Ishikawa (cell line): Measurements from ENCODE around the gene WIPF1.

Experiments used
- CEBPB ChIP-seq: IDR thresholded peaks from 2 replicates; pipeline ENCODE4 v1.6.1; 2012
- CREB1 ChIP-seq: IDR thresholded peaks from 2 replicates; pipeline ENCODE4 v1.6.1; 2012; ENCODE audit warnings: low read depth
- EGR1 ChIP-seq: IDR thresholded peaks from 2 replicates; pipeline ENCODE4 v1.6.1; 2012
- EP300 ChIP-seq: IDR thresholded peaks from 2 replicates; pipeline ENCODE4 v1.6.1; 2012; ENCODE audit warnings: borderline replicate concordance
- FOXM1 ChIP-seq: IDR thresholded peaks from 2 replicates; pipeline ENCODE4 v1.6.1; 2012; ENCODE audit warnings: low read depth, borderline replicate concordance
- MAX ChIP-seq: IDR thresholded peaks from 2 replicates; pipeline ENCODE4 v1.6.1; 2012
- NFIC ChIP-seq: IDR thresholded peaks from 2 replicates; pipeline ENCODE4 v1.6.1; 2012
- RAD21 ChIP-seq: IDR thresholded peaks from 2 replicates; pipeline ENCODE4 v1.6.1; 2012; ENCODE audit warnings: low read depth
- REST ChIP-seq: IDR thresholded peaks from 2 replicates; pipeline ENCODE4 v1.6.1; 2012; ENCODE audit warnings: low read depth, mild to moderate bottlenecking
- TAF1 ChIP-seq: IDR thresholded peaks from 2 replicates; pipeline ENCODE4 v1.6.1; 2012; ENCODE audit warnings: low read depth, mild to moderate bottlenecking
- TCF12 ChIP-seq: IDR thresholded peaks from 2 replicates; pipeline ENCODE4 v1.6.1; 2012; ENCODE audit warnings: low read depth
- TEAD4 ChIP-seq: IDR thresholded peaks from 2 replicates; pipeline ENCODE4 v1.6.1; 2012
- USF1 ChIP-seq: IDR thresholded peaks from 2 replicates; pipeline ENCODE4 v1.6.1; 2012
- YY1 ChIP-seq: IDR thresholded peaks from 2 replicates; pipeline ENCODE4 v1.6.1; 2012; ENCODE audit warnings: low read depth
- ZBTB7A ChIP-seq: IDR thresholded peaks from 2 replicates; pipeline ENCODE4 v1.6.1; 2012; ENCODE audit warnings: low read depth

Gene WIPF1

GRCh38 chr2:174594456-174594855 is 3.1 kb downstream of the WIPF1 start:
- TF ChIP-seq REST (no peak), NFIC (no peak), TAF1 (no peak), FOXM1 (no peak), YY1 (no peak), RAD21 (no peak), EGR1 (no peak), ZBTB7A (no peak)

GRCh38 chr2:174593574-174594203 is 3.9 kb downstream of the WIPF1 start:
- TF ChIP-seq CEBPB (no peak), CREB1 (no peak), TAF1 (no peak), ZBTB7A (no peak), EP300 (no peak), YY1 (no peak), MAX (no peak), EGR1 (no peak), TEAD4 (no peak), REST (no peak), TCF12 (no peak), USF1 (no peak), RAD21 (no peak)

- TF ChIP-seq NFIC, result no peak
- TF ChIP-seq USF1, result no peak
- TF ChIP-seq CREB1, result no peak
- TF ChIP-seq TEAD4, result no peak
- no peak for TF ChIP-seq FOXM1
- TF ChIP-seq ZBTB7A, result no peak
- no peak for TF ChIP-seq TCF12
- no peak for TF ChIP-seq RAD21
- no peak for TF ChIP-seq TAF1
- TF ChIP-seq YY1, result no peak
- TF ChIP-seq EP300, result no peak
- no peak for TF ChIP-seq REST
- TF ChIP-seq MAX, result no peak
- no peak for TF ChIP-seq EGR1
Measured at GRCh38 chr2:174593041-174593440, 4.6 kb downstream of the WIPF1 start.

GRCh38 chr2:174591740-174592139 is 5.9 kb downstream of the WIPF1 start:
- no peak for TF ChIP-seq REST
- no peak for TF ChIP-seq CEBPB
- TF ChIP-seq EGR1, result no peak
- no peak for TF ChIP-seq TCF12
- no peak for TF ChIP-seq USF1
- no peak for TF ChIP-seq TEAD4
- no peak for TF ChIP-seq MAX
